Cerebellar cortex (tissue), 1 donor: ENCODE results near the gene HOXB4.

Experiments used
- DNase-seq: peaks from one replicate; pipeline ENCODE4 v3.0.0-alpha.2; 2015; ENCODE audit warnings: low spot score

Gene HOXB4

GRCh38 chr17:48559122-48559839, 18.9 kb downstream of the HOXB4 start:
- no peak for DNase-seq

DNA sequence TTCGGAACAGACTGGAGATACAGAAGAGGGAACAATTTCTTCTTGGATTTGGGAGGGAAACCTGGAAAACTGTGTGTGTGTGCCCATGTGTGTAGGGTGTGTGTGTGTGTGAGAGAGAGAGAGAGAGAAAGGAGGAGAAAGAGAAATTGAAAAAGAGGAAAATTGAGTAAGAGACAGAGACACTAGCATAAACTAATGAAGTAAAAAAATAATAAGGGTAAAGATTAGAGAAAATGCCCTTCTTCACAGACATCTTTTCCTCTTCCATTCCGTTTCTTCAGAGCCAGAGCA, 19.4 kb downstream of the HOXB4 start:
- DNase-seq = no peak

- DNase-seq = no peak
Measured at GRCh38 chr17:48558057-48558830, 19.9 kb downstream of the HOXB4 start.

DNA sequence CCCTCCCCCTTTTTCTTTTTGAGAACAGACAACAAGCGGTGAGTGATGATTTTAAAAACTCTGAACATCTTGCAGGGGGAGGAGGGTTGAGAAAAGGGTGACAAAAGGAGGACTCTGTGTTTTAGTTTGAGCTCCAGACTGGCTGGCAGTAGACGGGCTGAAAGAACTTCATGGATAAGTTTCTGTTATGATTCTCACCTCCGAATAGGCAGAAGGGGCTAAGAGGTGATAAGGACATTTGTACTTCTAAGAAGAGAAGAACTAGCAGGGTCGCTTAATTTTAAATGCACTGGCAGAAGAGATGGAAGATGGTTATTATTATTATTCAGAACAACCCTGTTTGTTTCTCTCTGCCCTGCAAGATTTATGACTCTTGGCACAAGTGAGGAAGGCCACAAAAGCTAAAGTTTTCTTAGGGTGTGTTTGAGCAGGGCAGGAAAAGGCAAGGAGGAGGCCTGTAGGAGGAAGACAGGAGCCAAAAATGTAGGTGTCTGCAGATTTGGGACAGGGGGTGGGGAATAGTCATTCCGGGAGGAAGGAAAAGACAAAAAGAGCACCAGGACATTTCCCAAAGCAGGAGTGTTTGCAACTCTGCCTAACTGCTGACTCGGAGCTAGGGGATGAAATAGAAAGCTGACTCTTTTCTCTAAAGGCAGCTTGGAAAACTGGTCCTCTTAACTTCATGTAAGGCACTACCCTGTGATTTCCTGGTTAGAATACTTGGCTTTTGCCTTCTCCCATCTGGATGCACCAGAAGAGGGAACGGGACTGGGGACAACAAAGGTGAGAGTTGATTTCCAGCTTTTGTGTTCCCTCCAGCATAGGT, 21.4 kb downstream of the HOXB4 start:
- no peak for DNase-seq

DNA sequence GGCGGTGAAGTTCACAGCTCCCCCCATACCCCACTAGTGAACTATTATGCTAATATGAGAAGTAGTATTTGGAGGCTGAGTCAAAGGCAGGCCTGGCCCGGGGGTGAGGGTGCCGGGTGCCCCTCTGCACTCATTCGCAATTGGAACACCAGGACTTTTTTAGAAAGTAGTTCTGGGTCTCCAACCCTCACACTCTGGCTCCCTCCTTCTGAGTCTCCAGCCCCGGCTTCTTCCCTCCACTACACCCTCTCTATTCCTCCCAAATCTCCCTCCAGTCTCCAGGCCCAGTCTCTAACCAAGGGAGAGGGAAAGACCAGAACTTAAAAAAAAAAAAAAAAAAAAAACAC, 21.9 kb downstream of the HOXB4 start:
- DNase-seq = no peak

GRCh38 chr17:48555258-48556228, 22.6 kb downstream of the HOXB4 start:
- no peak for DNase-seq

GRCh38 chr17:48554412-48555257, 23.5 kb downstream of the HOXB4 start:
- DNase-seq = no peak

DNA sequence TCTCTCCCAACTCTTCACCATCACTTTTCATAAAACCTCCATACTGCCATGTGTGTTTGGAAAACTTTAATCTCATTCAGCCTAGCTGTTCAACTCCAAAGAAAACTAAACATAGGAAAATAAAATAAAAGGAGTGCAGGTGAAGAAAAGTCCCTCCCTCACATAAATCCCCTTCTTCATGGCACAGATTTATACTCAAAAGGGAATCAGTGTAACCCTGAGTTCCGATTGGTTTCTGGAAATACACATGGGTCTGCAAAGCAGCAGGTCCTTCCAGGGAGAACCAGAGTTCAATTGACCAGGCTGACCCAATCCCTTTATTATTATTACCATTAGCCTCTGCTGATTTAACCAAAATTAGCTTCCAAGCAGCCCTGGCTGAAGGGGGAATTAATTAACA, 24.3 kb downstream of the HOXB4 start:
- DNase-seq = no peak

- DNase-seq = no peak
Measured at GRCh38 chr17:48553190-48553547, 25.0 kb downstream of the HOXB4 start.

GRCh38 chr17:48552466-48553189, 25.5 kb downstream of the HOXB4 start:
- DNase-seq = no peak

DNA sequence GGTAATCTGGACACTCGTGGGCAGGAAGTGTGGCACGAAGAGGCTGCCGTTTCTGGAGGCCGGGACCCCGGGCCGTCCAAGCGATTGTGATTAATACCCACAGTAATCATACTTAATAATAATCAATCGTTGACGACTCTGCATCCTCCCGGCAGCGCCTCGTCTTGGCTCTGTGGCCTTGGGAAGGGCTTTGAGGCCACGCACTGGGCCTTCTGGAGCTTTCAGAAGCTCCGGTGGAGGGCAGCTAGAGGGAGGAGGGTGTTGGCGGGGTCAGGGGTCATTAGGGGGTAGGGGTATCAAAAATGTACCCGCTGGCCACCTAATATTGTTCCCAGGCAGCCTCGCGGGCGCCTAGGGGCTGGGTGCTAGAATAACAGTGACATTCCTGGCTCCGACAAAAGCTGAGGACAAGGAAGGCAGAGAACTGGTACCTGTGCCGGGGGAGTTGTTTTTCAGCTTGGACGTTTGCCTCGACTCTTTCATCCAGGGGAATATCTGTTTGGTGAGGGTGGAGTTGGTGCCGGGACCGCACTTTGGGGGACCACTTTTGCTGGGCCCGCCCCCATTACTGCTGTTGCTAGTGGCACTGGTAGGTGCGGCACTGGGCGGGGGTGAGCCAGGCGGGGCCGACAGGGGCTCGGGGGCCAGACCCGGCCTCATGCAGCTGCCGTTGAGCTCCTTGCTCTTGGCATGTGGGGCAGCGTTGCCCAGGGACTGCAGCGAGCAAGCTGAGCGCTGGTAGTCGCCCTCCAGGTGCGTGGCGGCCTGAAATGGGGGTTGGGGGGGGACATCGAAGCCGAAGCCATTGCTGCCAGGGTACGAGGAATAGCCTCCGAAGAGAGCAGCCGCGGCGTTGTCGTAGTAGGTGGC, 26.3 kb downstream of the HOXB4 start:
- no peak for DNase-seq

- no peak for DNase-seq
Measured at GRCh38 chr17:48551214-48551555, 27.0 kb downstream of the HOXB4 start.

DNA sequence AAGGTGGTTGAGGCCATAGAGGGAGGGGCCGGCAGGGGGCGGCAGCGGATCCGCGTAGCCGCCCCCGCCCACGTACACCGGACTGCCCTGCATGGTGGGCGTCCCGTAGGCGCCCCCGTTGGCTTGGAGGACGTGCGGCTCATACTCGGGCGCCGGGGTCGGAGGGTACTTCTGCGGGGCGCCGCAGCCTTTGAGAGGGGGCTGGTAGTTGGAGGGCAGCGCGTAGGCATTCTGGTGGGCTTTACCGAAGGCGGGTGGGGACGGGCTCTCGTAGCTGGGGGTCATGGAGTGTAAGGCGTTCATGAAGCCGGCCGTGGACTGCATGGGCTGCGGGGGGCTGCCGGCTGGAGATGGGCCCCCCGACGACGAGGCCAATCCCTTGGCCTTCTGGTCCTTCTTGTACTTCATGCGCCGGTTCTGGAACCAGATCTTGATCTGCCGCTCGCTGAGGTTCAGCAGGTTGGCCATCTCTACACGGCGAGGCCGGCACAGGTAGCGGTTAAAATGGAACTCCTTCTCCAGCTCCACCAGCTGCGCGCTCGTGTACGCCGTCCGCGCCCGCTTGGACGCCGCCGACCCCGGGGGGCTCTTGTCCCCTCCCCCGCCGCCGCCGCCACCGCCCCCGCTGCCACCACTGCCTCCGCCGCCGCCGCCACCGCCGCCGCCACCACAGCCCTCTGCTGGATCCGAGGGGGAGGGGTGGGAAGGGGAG, 27.5 kb downstream of the HOXB4 start:
- DNase-seq = no peak

DNA sequence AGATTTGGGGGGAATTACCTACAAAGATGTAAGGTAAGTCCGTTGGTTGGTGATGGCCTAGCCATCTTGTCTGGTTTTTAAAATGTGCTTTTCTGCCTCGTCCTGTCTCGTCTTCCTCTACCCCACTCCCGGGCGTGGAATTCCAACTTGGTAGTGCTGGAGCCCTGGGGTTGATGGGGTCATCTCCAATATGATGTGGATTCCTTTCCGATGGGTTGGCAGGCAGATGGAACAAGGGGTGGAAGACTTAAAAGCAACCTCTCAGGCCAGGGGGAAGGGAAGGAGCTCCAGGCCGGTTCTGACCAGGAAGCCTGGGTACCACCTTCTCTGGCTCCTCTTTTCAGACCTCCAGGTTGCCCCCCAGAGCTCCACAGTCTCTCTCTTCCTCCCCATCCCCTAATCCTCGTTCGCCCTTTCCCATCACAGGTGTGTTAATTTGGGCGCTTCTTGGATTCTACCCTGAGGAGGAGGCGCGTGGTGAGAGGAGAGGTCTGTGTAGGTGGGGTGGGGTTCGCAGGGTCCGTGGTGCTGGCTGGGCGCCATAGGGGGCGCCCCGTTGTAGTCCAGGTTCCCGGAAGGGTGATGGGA, 28.1 kb downstream of the HOXB4 start:
- DNase-seq = no peak

GRCh38 chr17:48549281-48549630, 28.9 kb downstream of the HOXB4 start:
- no peak for DNase-seq

- DNase-seq = no peak
Measured at GRCh38 chr17:48548523-48549280, 29.4 kb downstream of the HOXB4 start.

GRCh38 chr17:48547808-48548522, 30.2 kb downstream of the HOXB4 start:
- no peak for DNase-seq
